Breast epithelium (tissue), 3 donors: ENCODE results near the gene ODAD3.

Experiments used
- POLR2AphosphoS5 ChIP-seq, 3 donors: sonication (generic); formaldehyde crosslinking; IDR thresholded peaks; one replicate each; pipeline ENCODE4 v1.6.1; 2017; ENCODE audit warnings: antibody characterized with exemption in 3 of 3
- TF ChIP-seq, protein P1 (sequence below), 3 donors: fragments of 450-650 bp; IDR thresholded peaks; one replicate each; pipeline ENCODE4 v1.5.1; 2016 to 2017; ENCODE audit warnings: antibody characterized with exemption in 3 of 3, mild to moderate bottlenecking in 3 of 3, moderate library complexity in 3 of 3

GRCh38 chr19:11418094-11418548 is 16.8 kb downstream of the ODAD3 start:
- TF ChIP-seq, protein P1, sequence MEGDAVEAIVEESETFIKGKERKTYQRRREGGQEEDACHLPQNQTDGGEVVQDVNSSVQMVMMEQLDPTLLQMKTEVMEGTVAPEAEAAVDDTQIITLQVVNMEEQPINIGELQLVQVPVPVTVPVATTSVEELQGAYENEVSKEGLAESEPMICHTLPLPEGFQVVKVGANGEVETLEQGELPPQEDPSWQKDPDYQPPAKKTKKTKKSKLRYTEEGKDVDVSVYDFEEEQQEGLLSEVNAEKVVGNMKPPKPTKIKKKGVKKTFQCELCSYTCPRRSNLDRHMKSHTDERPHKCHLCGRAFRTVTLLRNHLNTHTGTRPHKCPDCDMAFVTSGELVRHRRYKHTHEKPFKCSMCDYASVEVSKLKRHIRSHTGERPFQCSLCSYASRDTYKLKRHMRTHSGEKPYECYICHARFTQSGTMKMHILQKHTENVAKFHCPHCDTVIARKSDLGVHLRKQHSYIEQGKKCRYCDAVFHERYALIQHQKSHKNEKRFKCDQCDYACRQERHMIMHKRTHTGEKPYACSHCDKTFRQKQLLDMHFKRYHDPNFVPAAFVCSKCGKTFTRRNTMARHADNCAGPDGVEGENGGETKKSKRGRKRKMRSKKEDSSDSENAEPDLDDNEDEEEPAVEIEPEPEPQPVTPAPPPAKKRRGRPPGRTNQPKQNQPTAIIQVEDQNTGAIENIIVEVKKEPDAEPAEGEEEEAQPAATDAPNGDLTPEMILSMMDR (IDR thresholded peaks at IDR 0.05) = no peak
- no peak for TF ChIP-seq POLR2AphosphoS5 (IDR thresholded peaks at IDR 0.05)
